ENCODE measurements around the gene LY6G5C. TPM values are rescaled to one million over a fixed set of nuclear protein-coding genes. Genes with fewer than 3 reads are reported as not detected.

LY6G5C gene
- polyA plus RNA-seq, 3 donors: 4.8 to 7.3 (median 5.8) TPM

- H4K20me1 ChIP-seq (ENCODE audit: insufficient read depth, low read length): peaks cover 29% of the 10 kb centered on the region
- H3K79me2 ChIP-seq (ENCODE audit: insufficient read depth, low read length): peaks cover 44% of the 10 kb centered on the region
- TF ChIP-seq CTCF (IDR thresholded peaks at IDR 0.05): no peak
- peak overlapping the region; percentile 92 for H3K4me2 ChIP-seq (replicated peaks; ENCODE audit: extremely low read depth, low read length, poor library complexity, severe bottlenecking)
- Mint-ChIP-seq H3K9me3 (peaks cover 0 to 4% (median 0%) of the 10 kb centered on the region in 7 donors), H3K4me3 (peak overlapping the region; percentile 96), H3K4me1 (peaks cover 67% of the 10 kb centered on the region), H3K27ac (peak overlapping the region; percentile 96 to 99 (median 98)), H3K36me3 (peaks cover 53 to 55% of the 10 kb centered on the region in 2 donors), H3K27me3 (ENCODE audit: low read depth in 3 of 3) (peaks cover 4 to 11% (median 10%) of the 10 kb centered on the region in 3 donors)
- peak overlapping the region in 2 of 3 experiments; percentile 81 to 87 for H3K4me3 ChIP-seq (replicated peaks in 1 of 3; ENCODE audit: low read depth in 2 of 3, low read length in 3 of 3)
- H3K9ac ChIP-seq (ENCODE audit: insufficient read depth, low read length, poor library complexity, severe bottlenecking): peak overlapping the region; percentile 71
- H2AFZ ChIP-seq (ENCODE audit: insufficient read depth, low read depth, low read length, poor library complexity, severe bottlenecking): no peak overlapping the region
- peaks cover 26 to 27% of the 10 kb centered on the region in 2 donors for H3K36me3 ChIP-seq (replicated peaks in 1 of 2; ENCODE audit: control insufficient read depth in 1 of 2, insufficient read depth in 2 of 2, low read length in 2 of 2)
- 79% methylated on average over 13 of the region's 41 CpGs for WGBS (ENCODE audit: insufficient coverage)
- H3K9me3 ChIP-seq (replicated peaks in 1 of 2; ENCODE audit: control insufficient read depth in 1 of 2, insufficient read depth in 1 of 2, low read length in 2 of 2): no peaks in the 10 kb centered on the region
- peak overlapping the region; percentile 94 to 96 for H3K27ac ChIP-seq (ENCODE audit: low read depth in 1 of 2, low read length in 2 of 2)
- H3K4me1 ChIP-seq (ENCODE audit: control insufficient read depth in 1 of 2, insufficient read depth in 2 of 2, low read length in 2 of 2): peaks cover 61 to 75% of the 10 kb centered on the region in 2 donors
- intact Hi-C loops (cut with micrococcal nuclease): loop anchor here (1.0 to 10.0 kb wide), 5 partner anchors 8 to 107 kb away; partner anchors contain the start of genes ABHD16A (in 1 of the 2), CLIC1 (in 1 of the 2) and LY6G5C (in 1 of the 2)
- peak in 2 of 3 donors; percentile 81 to 84 for DNase-seq
- no peaks in the 10 kb centered on the region for H3K27me3 ChIP-seq (ENCODE audit: control insufficient read depth in 2 of 2, insufficient read depth in 2 of 2, low read length in 2 of 2)
Observed at GRCh38 chr6:31727717-31728671, 47.1 kb upstream of the LY6G5C start.

GRCh38 chr6:31727034-31727716 is 46.3 kb upstream of the LY6G5C start:
- Histone ChIP-seq H3K36me3 (replicated peaks in 1 of 2; ENCODE audit: control insufficient read depth in 1 of 2, insufficient read depth in 2 of 2, low read length in 2 of 2) (peaks cover 18% of the 10 kb centered on the region in 2 donors), H3K4me3 (replicated peaks in 1 of 3; ENCODE audit: low read depth in 2 of 3, low read length in 3 of 3) (peak overlapping the region in 1 of 3 experiments; percentile 87), H3K9ac (ENCODE audit: insufficient read depth, low read length, poor library complexity, severe bottlenecking) (peak overlapping the region; percentile 71), H3K27ac (ENCODE audit: low read depth in 1 of 2, low read length in 2 of 2) (peak overlapping the region; percentile 94 to 96), H3K4me1 (ENCODE audit: control insufficient read depth in 1 of 2, insufficient read depth in 2 of 2, low read length in 2 of 2) (peaks cover 55 to 68% of the 10 kb centered on the region in 2 donors), H3K9me3 (replicated peaks in 1 of 2; ENCODE audit: control insufficient read depth in 1 of 2, insufficient read depth in 1 of 2, low read length in 2 of 2) (no peaks in the 10 kb centered on the region), H3K79me2 (ENCODE audit: insufficient read depth, low read length) (peaks cover 36% of the 10 kb centered on the region), H3K27me3 (ENCODE audit: control insufficient read depth in 2 of 2, insufficient read depth in 2 of 2, low read length in 2 of 2) (no peaks in the 10 kb centered on the region), H4K20me1 (ENCODE audit: insufficient read depth, low read length) (peaks cover 21% of the 10 kb centered on the region), H3K4me2 (replicated peaks; ENCODE audit: extremely low read depth, low read length, poor library complexity, severe bottlenecking) (peak overlapping the region; percentile 92), H2AFZ (ENCODE audit: insufficient read depth, low read depth, low read length, poor library complexity, severe bottlenecking) (peak overlapping the region; percentile 60)
- peak overlapping the region; percentile 68 to 70 for H3K4me3 Mint-ChIP-seq
- TF ChIP-seq CTCF (IDR thresholded peaks at IDR 0.05): no peak
- peak overlapping the region; percentile 96 to 99 (median 98) for H3K27ac Mint-ChIP-seq
- peaks cover 4 to 11% (median 10%) of the 10 kb centered on the region in 3 donors for H3K27me3 Mint-ChIP-seq (ENCODE audit: low read depth in 3 of 3)
- 62% methylated on average over 4 of the region's 7 CpGs for WGBS (ENCODE audit: insufficient coverage)
- peaks cover 0 to 4% (median 0%) of the 10 kb centered on the region in 7 donors for H3K9me3 Mint-ChIP-seq
- H3K36me3 Mint-ChIP-seq: peaks cover 48 to 49% of the 10 kb centered on the region in 2 donors
- peak; percentile 87 to 94 (median 93) for DNase-seq
- peaks cover 66% of the 10 kb centered on the region for H3K4me1 Mint-ChIP-seq
- intact Hi-C loops (cut with micrococcal nuclease): loop anchor here (2.0 to 10.0 kb wide), 4 partner anchors 24 to 108 kb away; partner anchors contain the start of genes ABHD16A (in 1 of the 2) and LY6G5C (in 1 of the 2)

Measured in CD14-positive monocyte (primary cell).